Naive thymus-derived CD4-positive, alpha-beta T cell (primary cell): ENCODE measurements around the gene GNPTG. TPM values are rescaled to one million over a fixed set of nuclear protein-coding genes. Genes with fewer than 3 reads are reported as not detected.

Experiments used
- ATAC-seq: fragments of 150-1000 bp; cut with Tn5 transposase; 2 replicates; pipeline ENCODE4 v1.10.0; 2021; ENCODE audit warnings: mild to moderate bottlenecking, moderate library complexity
- CTCF ChIA-PET: fragments of 350-600 bp; sonication (Branson Sonifier 250); formaldehyde crosslinking; loops from one replicate; lab custom pipeline; 2021; ENCODE audit warnings: antibody characterized with exemption; lab: Charles Lee
- POLR2A ChIA-PET: fragments of 350-600 bp; sonication (Branson Sonifier 250); formaldehyde crosslinking; loops from one replicate; lab custom pipeline; 2021; ENCODE audit warnings: antibody characterized with exemption, inconsistent platforms; lab: Charles Lee
- DNase-seq, 9 donors: peaks; one replicate each; pipeline versions ENCODE4 v3.0.0 to v3.0.0-alpha.2; 2020 to 2022; ENCODE audit warnings: mixed read lengths in 1 of 9
- H3K27ac ChIP-seq: one replicate; pipeline ENCODE4 v1.7.0; 2013; ENCODE audit warnings: mild to moderate bottlenecking, low read depth, low read length, moderate library complexity
- H3K27me3 ChIP-seq, 2 donors: one replicate each; pipeline ENCODE4 v1.7.0; 2013; ENCODE audit warnings: low read length in 2 of 2, mild to moderate bottlenecking in 2 of 2, moderate library complexity in 2 of 2; ENCODE audit not compliant: control insufficient read depth in 2 of 2, insufficient read depth in 2 of 2
- H3K36me3 ChIP-seq, 3 experiments: 1 replicate in 2 of 3; 2 replicates in 1 of 3; pipeline ENCODE4 v1.7.0; 2013; ENCODE audit warnings: low read length in 3 of 3, mild to moderate bottlenecking in 3 of 3, moderate library complexity in 1 of 3; ENCODE audit not compliant: insufficient read depth in 3 of 3, control insufficient read depth in 2 of 3
- H3K4me1 ChIP-seq, 2 donors: one replicate each; pipeline ENCODE4 v1.7.0; 2013; ENCODE audit warnings: low read length in 2 of 2, mild to moderate bottlenecking in 2 of 2, moderate library complexity in 1 of 2; ENCODE audit not compliant: control insufficient read depth in 2 of 2, insufficient read depth in 2 of 2
- H3K4me3 ChIP-seq: 2 replicates; pipeline ENCODE4 v1.7.0; 2013; ENCODE audit warnings: mild to moderate bottlenecking, low read length
- H3K9me3 ChIP-seq, 3 experiments: 1 replicate in 2 of 3; 2 replicates in 1 of 3; pipeline ENCODE4 v1.7.0; 2013; ENCODE audit warnings: low read length in 3 of 3; ENCODE audit not compliant: control insufficient read depth in 2 of 3
- H3K27ac Mint-ChIP-seq, 9 donors: one replicate each; pipeline ENCODE4 v1.8.0; 2020 to 2022; ENCODE audit warnings: mixed read lengths in 9 of 9, mild to moderate bottlenecking in 8 of 9, moderate library complexity in 5 of 9, inconsistent platforms in 2 of 9
- H3K27me3 Mint-ChIP-seq, 5 donors: one replicate each; pipeline ENCODE4 v1.8.0; 2021 to 2022; ENCODE audit warnings: mixed read lengths in 5 of 5, mild to moderate bottlenecking in 1 of 5
- H3K36me3 Mint-ChIP-seq, 5 donors: one replicate each; pipeline ENCODE4 v1.8.0; 2020 to 2022; ENCODE audit warnings: mixed read lengths in 5 of 5, mild to moderate bottlenecking in 3 of 5, inconsistent platforms in 1 of 5
- H3K4me1 Mint-ChIP-seq, 7 donors: one replicate each; pipeline ENCODE4 v1.8.0; 2020 to 2022; ENCODE audit warnings: mixed read lengths in 7 of 7, mild to moderate bottlenecking in 3 of 7, inconsistent platforms in 1 of 7
- H3K4me3 Mint-ChIP-seq, 10 donors: one replicate each; pipeline ENCODE4 v1.8.0; 2020 to 2022; ENCODE audit warnings: mild to moderate bottlenecking in 10 of 10, mixed read lengths in 10 of 10, moderate library complexity in 6 of 10, inconsistent platforms in 2 of 10
- H3K9me3 Mint-ChIP-seq, 11 donors: one replicate each; pipeline ENCODE4 v1.8.0; 2020 to 2022; ENCODE audit warnings: mixed read lengths in 11 of 11, mild to moderate bottlenecking in 4 of 11, inconsistent platforms in 1 of 11, moderate library complexity in 1 of 11
- intact Hi-C, 2 donors: fragments of 100-400 bp; cut with micrococcal nuclease; formaldehyde crosslinking; loops; one replicate each; pipeline ENCODE4 v1.15.1; 2023
- polyA plus RNA-seq, 2 donors: library from polyadenylated mRNA; unstranded; fragments of 300-500 nt; fragmentation: Illumina TruSeq; gene quantifications; one replicate each; pipeline ENCODE4 v1.2.3, GENCODE V29; 2021
- total RNA-seq, 6 experiments: library from RNA in 5 of 6; stranded (reverse) in 5 of 6; gene quantifications; 1 replicate in 5 of 6; 2 replicates in 1 of 6; pipeline ENCODE4 v1.2.3 and lab custom pipeline; 2021 to 2026

Gene GNPTG
- total and polyA plus RNA-seq, 7 experiments from 2014 or later = 37.9 to 57.7 (median 48.6) TPM

- no peaks in the 10 kb centered on the region for H3K27me3 ChIP-seq
- no peak overlapping the region for H3K4me3 ChIP-seq
- ChIA-PET CTCF (interaction anchor here (2.0 kb wide), 1 partner anchor 10 kb away, joined by 8 read pairs; no protein-coding TSS in a partner anchor), POLR2A (no interaction called here)
- peak overlapping the region in 3 of 10 donors; percentile 36 to 50 (median 38) for H3K4me3 Mint-ChIP-seq
- no peaks in the 10 kb centered on the region for H3K9me3 ChIP-seq
- DNase-seq (no peak), ATAC-seq (no peak)
- peaks cover 0 to 14% (median 0%) of the 10 kb centered on the region in 3 experiments for H3K36me3 ChIP-seq
- peaks cover 0 to 18% (median 0%) of the 10 kb centered on the region in 11 donors for H3K9me3 Mint-ChIP-seq
- intact Hi-C loops = loop anchor here in 1 of 2 donors (5.0 kb wide), 2 partner anchors 67 to 828 kb away; partner anchors contain the start of genes CAPN15 and UQCC4
- no peak overlapping the region for H3K27ac ChIP-seq
- H3K4me1 Mint-ChIP-seq = peaks cover 28 to 50% (median 34%) of the 10 kb centered on the region in 7 donors
- H3K36me3 Mint-ChIP-seq = peaks cover 0 to 2% (median 0%) of the 10 kb centered on the region in 5 donors
- H3K27ac Mint-ChIP-seq = peak overlapping the region in 5 of 9 donors; percentile 20 to 88 (median 47)
- H3K27me3 Mint-ChIP-seq = peaks cover 0 to 5% (median 0%) of the 10 kb centered on the region in 5 donors
- H3K4me1 ChIP-seq = peaks cover 13 to 21% of the 10 kb centered on the region in 2 donors
Observed at GRCh38 chr16:1354815-1355540, 3.2 kb downstream of the GNPTG start.

GRCh38 chr16:1355591-1355990 lies 3.9 kb downstream of the GNPTG start:
- Histone ChIP-seq H3K27ac (no peak overlapping the region), H3K36me3 (peaks cover 0 to 14% (median 0%) of the 10 kb centered on the region in 3 experiments), H3K27me3 (no peaks in the 10 kb centered on the region), H3K9me3 (no peaks in the 10 kb centered on the region), H3K4me1 (peaks cover 13 to 20% of the 10 kb centered on the region in 2 donors), H3K4me3 (no peak overlapping the region)
- DNase-seq = no peak
- no peak for ATAC-seq
- Mint-ChIP-seq H3K4me3 (no peak overlapping the region), H3K27me3 (peaks cover 0 to 5% (median 0%) of the 10 kb centered on the region in 5 donors), H3K36me3 (peaks cover 0 to 2% (median 0%) of the 10 kb centered on the region in 5 donors), H3K4me1 (peaks cover 22 to 44% (median 29%) of the 10 kb centered on the region in 7 donors), H3K27ac (peak overlapping the region in 1 of 9 donors; percentile 47), H3K9me3 (peaks cover 0 to 16% (median 0%) of the 10 kb centered on the region in 11 donors)
- ChIA-PET CTCF (no interaction called here), POLR2A (no interaction called here)
- intact Hi-C loops = no loop called here

- intact Hi-C loops = no loop called here
Observed at GRCh38 chr16:1356061-1356900, 4.5 kb downstream of the GNPTG start.

GRCh38 chr16:1357906-1358566 lies 6.3 kb downstream of the GNPTG start:
- H3K36me3 ChIP-seq = peaks cover 0 to 38% (median 4%) of the 10 kb centered on the region in 3 experiments
- H3K4me3 ChIP-seq = no peak overlapping the region
- Mint-ChIP-seq H3K4me3 (no peak overlapping the region), H3K27ac (peak overlapping the region in 3 of 9 donors; percentile 31 to 62 (median 56)), H3K27me3 (no peaks in the 10 kb centered on the region), H3K9me3 (peaks cover 0 to 7% (median 0%) of the 10 kb centered on the region in 11 donors), H3K4me1 (peaks cover 10 to 27% (median 20%) of the 10 kb centered on the region in 7 donors), H3K36me3 (no peaks in the 10 kb centered on the region)
- no peaks in the 10 kb centered on the region for H3K27me3 ChIP-seq
- H3K9me3 ChIP-seq = no peaks in the 10 kb centered on the region
- ChIA-PET CTCF (no interaction called here), POLR2A (no interaction called here)
- peaks cover 0 to 9% of the 10 kb centered on the region in 2 donors for H3K4me1 ChIP-seq
- H3K27ac ChIP-seq = no peak overlapping the region
- intact Hi-C loops = no loop called here
- ATAC-seq = no peak
- no peak for DNase-seq

More at GRCh38 chr16:1356061-1356900, 4.5 kb downstream of the GNPTG start:
- no peak for ATAC-seq
- ChIA-PET POLR2A (no interaction called here), CTCF (interaction anchor here (0.7 kb wide), 1 partner anchor 463 kb away, joined by 3 read pairs; no protein-coding TSS in a partner anchor)
- Mint-ChIP-seq H3K4me3 (no peak overlapping the region), H3K9me3 (peaks cover 0 to 13% (median 0%) of the 10 kb centered on the region in 11 donors), H3K36me3 (no peaks in the 10 kb centered on the region), H3K27ac (peak overlapping the region in 1 of 9 donors; percentile 59), H3K27me3 (peaks cover 0 to 5% (median 0%) of the 10 kb centered on the region in 5 donors), H3K4me1 (peaks cover 21 to 38% (median 27%) of the 10 kb centered on the region in 7 donors)
- peaks cover 8 to 16% of the 10 kb centered on the region in 2 donors for H3K4me1 ChIP-seq
- no peak overlapping the region for H3K27ac ChIP-seq
- H3K9me3 ChIP-seq = no peaks in the 10 kb centered on the region
- no peaks in the 10 kb centered on the region for H3K27me3 ChIP-seq
- peaks cover 0 to 21% (median 0%) of the 10 kb centered on the region in 3 experiments for H3K36me3 ChIP-seq
- no peak overlapping the region for H3K4me3 ChIP-seq
- no peak for DNase-seq

GRCh38 chr16:1361685-1362360 lies 10.1 kb downstream of the GNPTG start:
- Histone ChIP-seq H3K36me3 (peaks cover 4 to 75% (median 5%) of the 10 kb centered on the region in 3 experiments), H3K9me3 (no peaks in the 10 kb centered on the region), H3K27me3 (no peaks in the 10 kb centered on the region), H3K27ac (no peak overlapping the region), H3K4me3 (no peak overlapping the region), H3K4me1 (no peaks in the 10 kb centered on the region)
- ChIA-PET CTCF (no interaction called here), POLR2A (no interaction called here)
- Mint-ChIP-seq H3K4me3 (no peak overlapping the region), H3K27me3 (no peaks in the 10 kb centered on the region), H3K9me3 (no peaks in the 10 kb centered on the region), H3K4me1 (peaks cover 0 to 11% (median 4%) of the 10 kb centered on the region in 7 donors), H3K27ac (no peak overlapping the region), H3K36me3 (peaks cover 0 to 7% (median 4%) of the 10 kb centered on the region in 5 donors)
- no peak for DNase-seq
- intact Hi-C loops = loop anchor here (5.0 kb wide), 2 partner anchors 45 to 175 kb away; no protein-coding TSS in a partner anchor
- no peak for ATAC-seq
